HepG2 (cell line): Measurements from ENCODE around the gene DYSF. TPM values are rescaled to one million over a fixed set of nuclear protein-coding genes. Genes with fewer than 3 reads are reported as not detected.
A peak's percentile ranks its signal among the peaks of the same experiment; 100 is the strongest.

Experiments used
- ATAC-seq: fragments of 200-7000 bp; cut with Tn5 transposase; 3 replicates; pipeline ENCODE4 v1.9.1; 2020; ENCODE audit warnings: mild to moderate bottlenecking, moderate library complexity
- BruUV-seq: library from RNA; stranded (reverse); fragments of 400-500 nt; replicated peaks from 2 replicates; lab custom pipeline; 2021; lab: Mats Ljungman, UMichigan
- CTCF ChIA-PET: fragments of 300-600 bp; formaldehyde crosslinking; extraction: SDS; loops from one replicate; lab custom pipeline; 2021; ENCODE audit warnings: low total read pairs, inconsistent platforms, low intra/inter-chr PET ratio; lab: Yijun Ruan, JAX
- POLR2A ChIA-PET: fragments of 350-600 bp; sonication (Branson Sonifier 250); formaldehyde crosslinking; loops from one replicate; lab custom pipeline; 2020; ENCODE audit warnings: antibody characterized with exemption, inconsistent platforms; lab: Yijun Ruan, JAX
- DNase-seq: peaks from one replicate; pipeline ENCODE4 v3.0.0-alpha.2; 2015; ENCODE audit warnings: low spot score
- FAIRE-seq: peaks from 3 replicates; lab custom pipeline; 2011; peaks lifted over from hg19 to GRCh38; lab: Jason Lieb, UNC
- H2AFZ ChIP-seq: one replicate; pipeline ENCODE4 v1.6.1; 2011; ENCODE audit warnings: low read length, inconsistent platforms
- H3K27ac ChIP-seq: fragments of 300-600 bp; 3 replicates; pipeline ENCODE4 v1.8.0; 2011; ENCODE audit warnings: mixed run types, mild to moderate bottlenecking, mixed read lengths, low read length, inconsistent platforms; ENCODE audit not compliant: insufficient read depth; ENCODE audit errors: extremely low read length
- H3K27me3 ChIP-seq, 2 experiments: fragments of 200-600 bp in 1 of 2; 2 replicates in 1 of 2; 3 replicates in 1 of 2; pipeline versions ENCODE4 v1.6.0 to v1.8.0; 2011; ENCODE audit warnings: low read length in 2 of 2, mild to moderate bottlenecking in 2 of 2, moderate library complexity in 2 of 2, inconsistent platforms in 1 of 2; ENCODE audit not compliant: insufficient read depth in 2 of 2, control insufficient read depth in 1 of 2
- H3K36me3 ChIP-seq, 2 experiments: fragments of 200-600 bp in 1 of 2; replicated peaks in 1 of 2; 2 replicates in 1 of 2; 3 replicates in 1 of 2; pipeline versions ENCODE4 v1.5.1 to v1.8.0; 2011; ENCODE audit warnings: low read length in 2 of 2, inconsistent platforms in 1 of 2; ENCODE audit not compliant: insufficient read depth in 2 of 2, control insufficient read depth in 1 of 2
- H3K4me1 ChIP-seq: 2 replicates; pipeline ENCODE4 v1.5.1; 2012; ENCODE audit warnings: low read length, inconsistent platforms; ENCODE audit not compliant: insufficient read depth
- H3K4me2 ChIP-seq: 2 replicates; pipeline ENCODE4 v1.6.0; 2011; ENCODE audit warnings: low read depth, low read length, inconsistent platforms
- H3K4me3 ChIP-seq, 3 experiments: fragments of 200-600 bp in 1 of 3; sonication (generic), shearing (Covaris generic) in 1 of 3; replicated peaks in 1 of 3; 2 replicates each; pipeline ENCODE4 v1.5.1; 2011 to 2016; ENCODE audit warnings: low read length in 3 of 3, inconsistent platforms in 2 of 3, low read depth in 2 of 3, mild to moderate bottlenecking in 2 of 3, control low read depth in 1 of 3, mixed read lengths in 1 of 3; ENCODE audit not compliant: insufficient read depth in 1 of 3
- H3K79me2 ChIP-seq: one replicate; pipeline ENCODE4 v1.6.1; 2011; ENCODE audit warnings: low read length, inconsistent platforms; ENCODE audit not compliant: insufficient read depth
- H3K9ac ChIP-seq: 2 replicates; pipeline ENCODE4 v1.6.0; 2011; ENCODE audit warnings: mild to moderate bottlenecking, low read depth, low read length, inconsistent platforms; ENCODE audit not compliant: insufficient read depth
- H3K9me3 ChIP-seq: 2 replicates; pipeline ENCODE4 v1.5.1; 2012; ENCODE audit warnings: mild to moderate bottlenecking, low read length
- H4K20me1 ChIP-seq: 2 replicates; pipeline ENCODE4 v1.6.0; 2011; ENCODE audit warnings: inconsistent platforms, mild to moderate bottlenecking, low read length, moderate library complexity; ENCODE audit not compliant: insufficient read depth
- ESRRA ChIP-seq: sonication (generic); formaldehyde crosslinking; IDR thresholded peaks from 2 replicates; pipeline ENCODE4 v1.5.1; 2020; ENCODE audit warnings: mild to moderate bottlenecking, low read depth, missing genetic modification reagents
- FOXA1 ChIP-seq, 2 experiments: fragments of 450-650 bp in 1 of 2; sonication (generic) in 1 of 2; formaldehyde crosslinking in 1 of 2; IDR thresholded peaks; 2 replicates each; pipeline versions ENCODE4 v1.4.0 to v1.6.1; 2016 to 2020; ENCODE audit warnings: missing genetic modification reagents in 1 of 2
- HOXA3 ChIP-seq: sonication (generic); formaldehyde crosslinking; IDR thresholded peaks from 2 replicates; pipeline ENCODE4 v1.5.0; 2020; ENCODE audit warnings: missing genetic modification reagents
- HOXD1 ChIP-seq: sonication (generic); formaldehyde crosslinking; IDR thresholded peaks from 2 replicates; pipeline ENCODE4 v1.5.0; 2020; ENCODE audit warnings: missing genetic modification reagents
- KDM4B ChIP-seq: sonication (generic); formaldehyde crosslinking; IDR thresholded peaks from 2 replicates; pipeline ENCODE4 v1.4.0; 2020; ENCODE audit warnings: missing genetic modification reagents
- PLSCR1 ChIP-seq: sonication (generic); formaldehyde crosslinking; IDR thresholded peaks from 2 replicates; pipeline ENCODE4 v1.5.0; 2020; ENCODE audit warnings: missing genetic modification reagents, mild to moderate bottlenecking, borderline replicate concordance
- PPARG ChIP-seq: conservative IDR thresholded peaks from 2 replicates; pipeline ENCODE4 v1.6.1; 2016; ENCODE audit warnings: missing biosample characterization, missing genetic modification reagents
- TAF15 ChIP-seq: fragments of 200-400 bp; formaldehyde crosslinking; IDR thresholded peaks from one replicate; pipeline ENCODE4 v1.6.1; 2018; ENCODE audit warnings: mild to moderate bottlenecking, low read depth, low read length; ENCODE audit not compliant: poor library complexity, severe bottlenecking
- TSC22D2 ChIP-seq: sonication (generic); formaldehyde crosslinking; IDR thresholded peaks from 2 replicates; pipeline ENCODE4 v1.5.1; 2020; ENCODE audit warnings: missing genetic modification reagents, mild to moderate bottlenecking, borderline replicate concordance
- ZKSCAN1 ChIP-seq: fragments of 150-350 bp; IDR thresholded peaks from 2 replicates; pipeline ENCODE4 v1.6.1; 2014; ENCODE audit warnings: low read length
- ZNF775 ChIP-seq: sonication (generic); formaldehyde crosslinking; IDR thresholded peaks from 2 replicates; pipeline ENCODE4 v1.4.0; 2020; ENCODE audit warnings: missing genetic modification reagents, mild to moderate bottlenecking, moderate library complexity, borderline replicate concordance
- WGBS: methylation state at CpG from one replicate; pipeline ENCODE4 v1.1.6; 2017; ENCODE audit warnings: low lambda C conversion rate; 5-methylcytosine and 5-hydroxymethylcytosine counted together
- in situ Hi-C: cut with HindIII; loops from 2 replicates; pipeline ENCODE4 v1.10.0; 2017; ENCODE audit warnings: low pct_unique_long_range_greater_than_20kb; ENCODE audit not compliant: extremely low pct_ligation_motif_present
- intact Hi-C: fragments of 100-400 bp; cut with micrococcal nuclease; formaldehyde crosslinking; loops from one replicate; pipeline ENCODE4 v1.10.0; 2022; ENCODE audit not compliant: unreplicated experiment
- polyA plus RNA-seq, 8 experiments: library from polyadenylated mRNA; depleted of rRNA in 3 of 8; stranded (reverse) in 7 of 8; unstranded in 1 of 8; fragments of >200 nt; fragmentation: Illumina TruSeq in 4 of 8; extraction: Trizol in 4 of 8; gene quantifications; 2 replicates each; pipeline versions ENCODE4 v1.2.1 to v1.2.3, GENCODE V29; 2011 to 2016; ENCODE audit warnings: low read depth in 4 of 8, missing spikeins in 1 of 8, mixed read lengths in 1 of 8; ENCODE audit not compliant: insufficient read depth in 1 of 8
- total RNA-seq, 5 experiments: library from RNA; depleted of rRNA; stranded (reverse); fragments of >200 nt; fragmentation: Illumina TruSeq; extraction: Trizol; gene quantifications; 2 replicates each; pipeline ENCODE4 v1.2.3, GENCODE V29; 2016; ENCODE audit warnings: low read depth in 1 of 5
- TF ChIP-seq, protein P1 (sequence below): sonication (generic); formaldehyde crosslinking; IDR thresholded peaks from 2 replicates; pipeline ENCODE4 v1.8.0; 2022; ENCODE audit warnings: mild to moderate bottlenecking, missing genetic modification reagents
- TF ChIP-seq, protein P2 (sequence below): sonication (generic); formaldehyde crosslinking; conservative IDR thresholded peaks from 2 replicates; pipeline ENCODE4 v1.8.0; 2022; ENCODE audit warnings: mild to moderate bottlenecking, moderate library complexity, missing genetic modification reagents
- TF ChIP-seq, protein P3 (sequence below): sonication (generic); IDR thresholded peaks from 2 replicates; pipeline ENCODE4 v1.6.1; 2016; ENCODE audit warnings: low read depth, borderline replicate concordance

Gene DYSF
- total and polyA plus RNA-seq, 2 of the 13 experiments (the other 11 are each of a cell fraction or from before 2014, with no cell fraction given), result 0.15 to 2.4 TPM

GRCh38 chr2:71718686-71719085 is 265.3 kb downstream of the DYSF start (continued):
- TF ChIP-seq, protein P1, sequence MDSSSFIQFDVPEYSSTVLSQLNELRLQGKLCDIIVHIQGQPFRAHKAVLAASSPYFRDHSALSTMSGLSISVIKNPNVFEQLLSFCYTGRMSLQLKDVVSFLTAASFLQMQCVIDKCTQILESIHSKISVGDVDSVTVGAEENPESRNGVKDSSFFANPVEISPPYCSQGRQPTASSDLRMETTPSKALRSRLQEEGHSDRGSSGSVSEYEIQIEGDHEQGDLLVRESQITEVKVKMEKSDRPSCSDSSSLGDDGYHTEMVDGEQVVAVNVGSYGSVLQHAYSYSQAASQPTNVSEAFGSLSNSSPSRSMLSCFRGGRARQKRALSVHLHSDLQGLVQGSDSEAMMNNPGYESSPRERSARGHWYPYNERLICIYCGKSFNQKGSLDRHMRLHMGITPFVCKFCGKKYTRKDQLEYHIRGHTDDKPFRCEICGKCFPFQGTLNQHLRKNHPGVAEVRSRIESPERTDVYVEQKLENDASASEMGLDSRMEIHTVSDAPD (CRISPR knock-in tag), result no peak
- TF ChIP-seq FOXA1 (IDR thresholded peaks at IDR 0.05) (no peak), FOXA1 (CRISPR knock-in tag; IDR thresholded peaks at IDR 0.05) (no peak), HOXD1 (no peak), ESRRA (CRISPR knock-in tag) (no peak)

DNA sequence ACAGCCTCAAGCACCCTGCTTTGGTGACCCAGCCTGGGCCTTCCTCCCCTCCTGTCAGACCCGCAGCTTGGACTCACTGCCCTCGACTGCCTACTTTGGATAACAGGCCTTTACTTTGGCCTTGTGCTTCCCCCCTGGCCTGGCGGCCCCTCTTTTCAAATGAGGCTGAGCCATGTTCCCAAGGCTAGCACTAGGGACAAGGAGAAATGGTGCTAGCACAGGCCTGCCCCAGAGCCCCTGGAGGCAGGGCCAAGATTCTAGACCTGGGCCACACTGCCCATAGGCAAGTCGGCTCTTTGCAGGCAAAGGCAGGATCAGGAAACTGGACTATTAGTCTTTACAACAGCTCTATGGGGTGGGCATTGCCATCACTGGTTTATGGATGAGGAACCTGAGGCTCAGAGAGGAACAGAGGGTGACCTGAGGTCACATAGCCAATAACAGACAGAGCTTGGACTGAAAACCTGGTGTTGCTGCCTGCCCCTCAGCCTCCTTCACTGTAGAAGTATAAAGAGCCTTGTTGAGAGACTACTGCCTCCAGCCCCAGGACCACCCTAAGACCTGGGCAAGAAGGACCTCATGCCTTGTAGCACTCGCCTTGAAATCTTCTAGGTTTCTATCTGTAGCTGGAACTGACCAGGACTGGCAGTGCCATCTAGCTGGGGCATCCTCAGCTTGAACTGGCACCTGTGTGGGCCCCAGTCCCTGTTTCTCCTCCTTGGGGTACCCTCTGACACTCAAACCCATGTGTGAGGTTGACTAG is 266.3 kb downstream of the DYSF start:
- CTCF ChIA-PET, result no interaction called here
- H3K27ac ChIP-seq, result no peak overlapping the region
- no peaks in the 10 kb centered on the region for H4K20me1 ChIP-seq
- no peak for FAIRE-seq
- no peaks in the 10 kb centered on the region for H3K79me2 ChIP-seq
- no TSS peak for BruUV-seq
- no peak overlapping the region for H3K4me3 ChIP-seq
- no peak for DNase-seq
- H3K36me3 ChIP-seq, result no peaks in the 10 kb centered on the region
- H3K9me3 ChIP-seq, result peaks cover 4% of the 10 kb centered on the region
- no peak for ATAC-seq
- POLR2A ChIA-PET, result no interaction called here
- WGBS, result 68% methylated on average over 5 of the region's 5 CpGs
- in situ Hi-C loops, result no loop called here
- H3K4me2 ChIP-seq, result peak overlapping the region; percentile 63
- H2AFZ ChIP-seq, result no peak overlapping the region
- H3K4me1 ChIP-seq, result peaks cover 68% of the 10 kb centered on the region
- intact Hi-C loops, result no loop called here
- H3K27me3 ChIP-seq, result peaks cover 0 to 18% of the 10 kb centered on the region in 2 experiments; a peak in 4 of 5 replicates
- H3K9ac ChIP-seq, result no peak overlapping the region
- TF ChIP-seq ZKSCAN1 (no peak), ESRRA (CRISPR knock-in tag) (no peak), TAF15 (no peak), KDM4B (CRISPR knock-in tag) (no peak), HOXA3 (no peak), PLSCR1 (CRISPR knock-in tag) (no peak), PPARG (CRISPR knock-in tag) (no peak), TSC22D2 (CRISPR knock-in tag) (no peak), ZNF775 (CRISPR knock-in tag) (no peak)
- TF ChIP-seq, protein P2, sequence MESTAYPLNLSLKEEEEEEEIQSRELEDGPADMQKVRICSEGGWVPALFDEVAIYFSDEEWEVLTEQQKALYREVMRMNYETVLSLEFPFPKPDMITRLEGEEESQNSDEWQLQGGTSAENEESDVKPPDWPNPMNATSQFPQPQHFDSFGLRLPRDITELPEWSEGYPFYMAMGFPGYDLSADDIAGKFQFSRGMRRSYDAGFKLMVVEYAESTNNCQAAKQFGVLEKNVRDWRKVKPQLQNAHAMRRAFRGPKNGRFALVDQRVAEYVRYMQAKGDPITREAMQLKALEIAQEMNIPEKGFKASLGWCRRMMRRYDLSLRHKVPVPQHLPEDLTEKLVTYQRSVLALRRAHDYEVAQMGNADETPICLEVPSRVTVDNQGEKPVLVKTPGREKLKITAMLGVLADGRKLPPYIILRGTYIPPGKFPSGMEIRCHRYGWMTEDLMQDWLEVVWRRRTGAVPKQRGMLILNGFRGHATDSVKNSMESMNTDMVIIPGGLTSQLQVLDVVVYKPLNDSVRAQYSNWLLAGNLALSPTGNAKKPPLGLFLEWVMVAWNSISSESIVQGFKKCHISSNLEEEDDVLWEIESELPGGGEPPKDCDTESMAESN (CRISPR knock-in tag), result no peak
- TF ChIP-seq, protein P3, sequence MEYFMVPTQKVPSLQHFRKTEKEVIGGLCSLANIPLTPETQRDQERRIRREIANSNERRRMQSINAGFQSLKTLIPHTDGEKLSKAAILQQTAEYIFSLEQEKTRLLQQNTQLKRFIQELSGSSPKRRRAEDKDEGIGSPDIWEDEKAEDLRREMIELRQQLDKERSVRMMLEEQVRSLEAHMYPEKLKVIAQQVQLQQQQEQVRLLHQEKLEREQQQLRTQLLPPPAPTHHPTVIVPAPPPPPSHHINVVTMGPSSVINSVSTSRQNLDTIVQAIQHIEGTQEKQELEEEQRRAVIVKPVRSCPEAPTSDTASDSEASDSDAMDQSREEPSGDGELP, result no peak
